Mammary epithelial cell (primary cell): ENCODE data around the gene ALPP.

ENCODE experiments used
- EZH2 ChIP-seq: IDR thresholded peaks from 2 replicates; pipeline ENCODE4 v1.6.1; 2012; ENCODE audit warnings: low read length, inconsistent platforms, borderline replicate concordance
- TF ChIP-seq, protein P1 (sequence below), 2 donors: IDR thresholded peaks in 1 of 2; conservative IDR thresholded peaks in 1 of 2; 2 replicates each; pipeline ENCODE4 v1.5.1; 2011 to 2012; ENCODE audit warnings: inconsistent platforms in 2 of 2, low read length in 2 of 2, mild to moderate bottlenecking in 2 of 2, control low read depth in 1 of 2, low read depth in 1 of 2; ENCODE audit not compliant: insufficient read depth in 1 of 2; ENCODE audit errors: extremely low read depth in 1 of 2

DNA sequence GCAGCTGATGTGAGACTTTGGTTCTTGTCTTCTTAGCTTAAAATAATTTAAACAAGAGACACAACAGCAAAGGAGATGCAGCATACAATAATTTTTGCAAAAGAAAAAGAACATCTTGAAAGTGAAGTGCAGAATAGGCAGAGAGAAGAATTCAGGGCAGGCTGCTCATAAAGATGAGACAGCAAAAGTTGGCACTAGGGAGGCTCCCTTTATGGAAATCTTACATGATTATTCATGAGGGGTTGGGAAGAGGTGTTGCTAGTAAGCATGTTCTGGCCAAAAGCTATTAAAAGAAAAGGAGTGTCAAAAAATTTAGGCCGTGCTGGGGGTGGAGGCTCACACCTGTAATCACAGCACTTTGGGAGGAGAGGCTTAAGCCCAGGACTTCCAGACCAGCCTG lies 4.2 kb upstream of the ALPP start:
- TF ChIP-seq, protein P1, sequence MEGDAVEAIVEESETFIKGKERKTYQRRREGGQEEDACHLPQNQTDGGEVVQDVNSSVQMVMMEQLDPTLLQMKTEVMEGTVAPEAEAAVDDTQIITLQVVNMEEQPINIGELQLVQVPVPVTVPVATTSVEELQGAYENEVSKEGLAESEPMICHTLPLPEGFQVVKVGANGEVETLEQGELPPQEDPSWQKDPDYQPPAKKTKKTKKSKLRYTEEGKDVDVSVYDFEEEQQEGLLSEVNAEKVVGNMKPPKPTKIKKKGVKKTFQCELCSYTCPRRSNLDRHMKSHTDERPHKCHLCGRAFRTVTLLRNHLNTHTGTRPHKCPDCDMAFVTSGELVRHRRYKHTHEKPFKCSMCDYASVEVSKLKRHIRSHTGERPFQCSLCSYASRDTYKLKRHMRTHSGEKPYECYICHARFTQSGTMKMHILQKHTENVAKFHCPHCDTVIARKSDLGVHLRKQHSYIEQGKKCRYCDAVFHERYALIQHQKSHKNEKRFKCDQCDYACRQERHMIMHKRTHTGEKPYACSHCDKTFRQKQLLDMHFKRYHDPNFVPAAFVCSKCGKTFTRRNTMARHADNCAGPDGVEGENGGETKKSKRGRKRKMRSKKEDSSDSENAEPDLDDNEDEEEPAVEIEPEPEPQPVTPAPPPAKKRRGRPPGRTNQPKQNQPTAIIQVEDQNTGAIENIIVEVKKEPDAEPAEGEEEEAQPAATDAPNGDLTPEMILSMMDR (conservative IDR thresholded peaks at IDR 0.05 in 1 of 2, IDR thresholded peaks at IDR 0.05 in 1 of 2; ENCODE audit: extremely low read depth in 1 of 2, insufficient read depth in 1 of 2, low read depth in 1 of 2, low read length in 2 of 2), result no peak
- no peak for TF ChIP-seq EZH2
